ENCODE results near the gene MGAT5B. TPM values are rescaled to one million over a fixed set of nuclear protein-coding genes. Genes with fewer than 3 reads are reported as not detected.

Gene MGAT5B
- total and polyA plus RNA-seq, 10 of the 15 experiments (the other 5 are each of a cell fraction or from before 2014, with no cell fraction given): 0.13 TPM; not detected in 9

- TF ChIP-seq ZBTB40 (IDR thresholded peaks at IDR 0.05; ENCODE audit: borderline replicate concordance): no peak
- TF ChIP-seq ETV6 (conservative IDR thresholded peaks at IDR 0.05 in 1 of 2, IDR thresholded peaks at IDR 0.05 in 1 of 2; ENCODE audit: borderline replicate concordance in 1 of 2, low read depth in 1 of 2): no peak
- no peak for TF ChIP-seq IRF4 (IDR thresholded peaks at IDR 0.05; ENCODE audit: low read depth, low read length)
- TF ChIP-seq CHD4 (IDR thresholded peaks at IDR 0.05): no peak
- no peak for TF ChIP-seq TAF1 (IDR thresholded peaks at IDR 0.05; ENCODE audit: borderline replicate concordance, low read depth, low read length)
- TF ChIP-seq POU2F2 (IDR thresholded peaks at IDR 0.05; ENCODE audit: borderline replicate concordance, low read depth, low read length): no peak
- TF ChIP-seq TBL1XR1 (IDR thresholded peaks at IDR 0.05; ENCODE audit: low read depth, low read length): no peak
- TF ChIP-seq CUX1 (IDR thresholded peaks at IDR 0.05; ENCODE audit: insufficient replicate concordance, low read depth, low read length): no peak
Observed at GRCh38 chr17:76905836-76906235, 37.6 kb downstream of the MGAT5B start (continued).
